H9 (cell line): ENCODE results near the gene NRP2. TPM values are rescaled to one million over a fixed set of nuclear protein-coding genes. Genes with fewer than 3 reads are reported as not detected.

Source experiments
- DNase-seq: peaks from one replicate; pipeline ENCODE4 v3.0.0-alpha.2; 2017
- H2AFZ ChIP-seq: one replicate; pipeline ENCODE4 v1.6.1; 2013; ENCODE audit warnings: mild to moderate bottlenecking, low read length, control low read depth, moderate library complexity
- H2AK5ac ChIP-seq: 2 replicates; pipeline ENCODE4 v1.6.1; 2013; ENCODE audit warnings: low read length, control low read depth, mixed read lengths; ENCODE audit not compliant: insufficient read length
- H2BK120ac ChIP-seq: one replicate; pipeline ENCODE4 v1.6.1; 2013; ENCODE audit warnings: low read depth, mild to moderate bottlenecking, low read length, control low read depth, inconsistent platforms; ENCODE audit not compliant: poor library complexity, severe bottlenecking
- H2BK12ac ChIP-seq: 2 replicates; pipeline ENCODE4 v1.6.1; 2013; ENCODE audit warnings: low read length, control low read depth, mixed read lengths, low read depth; ENCODE audit not compliant: insufficient read length
- H2BK15ac ChIP-seq: 2 replicates; pipeline ENCODE4 v1.6.1; 2013; ENCODE audit warnings: low read depth, low read length, control low read depth
- H2BK20ac ChIP-seq: one replicate; pipeline ENCODE4 v1.6.1; 2013; ENCODE audit warnings: low read depth, mild to moderate bottlenecking, low read length, control low read depth, inconsistent platforms; ENCODE audit not compliant: poor library complexity, severe bottlenecking
- H2BK5ac ChIP-seq: 2 replicates; pipeline ENCODE4 v1.6.1; 2013; ENCODE audit warnings: low read length, control low read depth, mixed read lengths; ENCODE audit not compliant: insufficient read length
- H3K14ac ChIP-seq: 2 replicates; pipeline ENCODE4 v1.6.1; 2013; ENCODE audit warnings: low read length, control low read depth; ENCODE audit not compliant: insufficient read depth
- H3K18ac ChIP-seq: 2 replicates; pipeline ENCODE4 v1.6.1; 2013; ENCODE audit warnings: low read depth, mild to moderate bottlenecking, mixed read lengths, low read length, control low read depth; ENCODE audit not compliant: insufficient read length
- H3K23ac ChIP-seq: 2 replicates; pipeline ENCODE4 v1.6.1; 2013; ENCODE audit warnings: low read length, control low read depth, mixed read lengths, low read depth; ENCODE audit not compliant: insufficient read length
- H3K23me2 ChIP-seq: 2 replicates; pipeline ENCODE4 v1.6.1; 2013; ENCODE audit warnings: low read depth, mild to moderate bottlenecking, mixed read lengths, low read length, control low read depth; ENCODE audit not compliant: insufficient read length, poor library complexity, severe bottlenecking
- H3K27ac ChIP-seq: 2 replicates; pipeline ENCODE4 v1.5.1; 2013; ENCODE audit warnings: low read length, control low read depth, mixed read lengths, low read depth; ENCODE audit not compliant: insufficient read length
- H3K27me3 ChIP-seq: 2 replicates; pipeline ENCODE4 v1.6.1; 2013; ENCODE audit warnings: low read length, control low read depth, inconsistent platforms; ENCODE audit not compliant: insufficient read depth
- H3K4ac ChIP-seq: 2 replicates; pipeline ENCODE4 v1.6.1; 2013; ENCODE audit warnings: low read depth, mild to moderate bottlenecking, control low read depth, inconsistent platforms, low read length, moderate library complexity
- H3K4me1 ChIP-seq: 2 replicates; pipeline ENCODE4 v1.6.1; 2013; ENCODE audit warnings: low read length, control low read depth, inconsistent platforms; ENCODE audit not compliant: insufficient read depth
- H3K4me2 ChIP-seq: 2 replicates; pipeline ENCODE4 v1.6.1; 2013; ENCODE audit warnings: low read length, control low read depth, mixed read lengths; ENCODE audit not compliant: insufficient read length, insufficient read depth
- H3K56ac ChIP-seq: 2 replicates; pipeline ENCODE4 v1.6.1; 2013; ENCODE audit warnings: low read depth, mild to moderate bottlenecking, mixed read lengths, low read length, control low read depth; ENCODE audit not compliant: insufficient read length
- H3K79me1 ChIP-seq: 2 replicates; pipeline ENCODE4 v1.6.1; 2013; ENCODE audit warnings: low read depth, mild to moderate bottlenecking, moderate library complexity, low read length, control low read depth, inconsistent platforms; ENCODE audit not compliant: insufficient read depth, poor library complexity, severe bottlenecking
- H3K79me2 ChIP-seq: 2 replicates; pipeline ENCODE4 v1.6.1; 2013; ENCODE audit warnings: low read length, control low read depth, inconsistent platforms; ENCODE audit not compliant: insufficient read depth
- H3K9ac ChIP-seq: 2 replicates; pipeline ENCODE4 v1.6.1; 2013; ENCODE audit warnings: low read length, control low read depth, mixed read lengths; ENCODE audit not compliant: insufficient read length; ENCODE audit errors: extremely low read depth
- H3K9me3 ChIP-seq: one replicate; pipeline ENCODE4 v1.6.1; 2013; ENCODE audit warnings: low read depth, low read length, inconsistent platforms; ENCODE audit not compliant: control insufficient read depth
- H3T11ph ChIP-seq: one replicate; pipeline ENCODE4 v1.6.1; 2013; ENCODE audit warnings: mild to moderate bottlenecking, low read length, control low read depth, inconsistent platforms
- H4K20me1 ChIP-seq: one replicate; pipeline ENCODE4 v1.6.1; 2013; ENCODE audit not compliant: control insufficient read depth, insufficient read length, insufficient read depth
- H4K5ac ChIP-seq: 2 replicates; pipeline ENCODE4 v1.6.1; 2013; ENCODE audit warnings: low read depth, mild to moderate bottlenecking, mixed read lengths, low read length, control low read depth; ENCODE audit not compliant: insufficient read length
- H4K8ac ChIP-seq: replicated peaks from 2 replicates; pipeline ENCODE4 v1.6.1; 2013; ENCODE audit warnings: low read length, control low read depth, mixed read lengths, low read depth; ENCODE audit not compliant: insufficient read length
- H4K91ac ChIP-seq: 2 replicates; pipeline ENCODE4 v1.6.1; 2013; ENCODE audit warnings: low read depth, mild to moderate bottlenecking, moderate library complexity, mixed read lengths, low read length, control low read depth; ENCODE audit not compliant: insufficient read length
- H3K27ac Mint-ChIP-seq, 3 experiments: 2 replicates in 2 of 3; 3 replicates in 1 of 3; pipeline ENCODE4 v1.8.0; 2020 to 2021; ENCODE audit warnings: mixed read lengths in 3 of 3, mild to moderate bottlenecking in 1 of 3, moderate library complexity in 1 of 3
- H3K27me3 Mint-ChIP-seq: 2 replicates; pipeline ENCODE4 v1.8.0; 2021; ENCODE audit warnings: low read depth, mild to moderate bottlenecking, moderate library complexity, mixed read lengths
- H3K36me3 Mint-ChIP-seq, 3 experiments: 2 replicates in 2 of 3; 3 replicates in 1 of 3; pipeline ENCODE4 v1.8.0; 2020 to 2021; ENCODE audit warnings: low read depth in 3 of 3, mixed read lengths in 3 of 3; ENCODE audit not compliant: insufficient read depth in 1 of 3
- H3K4me1 Mint-ChIP-seq, 2 experiments: 2 replicates each; pipeline ENCODE4 v1.8.0; 2020; ENCODE audit warnings: mixed read lengths in 2 of 2
- H3K4me3 Mint-ChIP-seq, 2 experiments: 2 replicates in 1 of 2; 3 replicates in 1 of 2; pipeline ENCODE4 v1.8.0; 2020 to 2021; ENCODE audit warnings: mild to moderate bottlenecking in 2 of 2, mixed read lengths in 2 of 2, moderate library complexity in 1 of 2
- H3K9me3 Mint-ChIP-seq, 2 experiments: 2 replicates in 1 of 2; 3 replicates in 1 of 2; pipeline ENCODE4 v1.8.0; 2020; ENCODE audit warnings: mild to moderate bottlenecking in 2 of 2, mixed read lengths in 2 of 2, moderate library complexity in 1 of 2
- CTCF ChIP-seq: fragments of 200-600 bp; sonication (generic); conservative IDR thresholded peaks from 3 replicates; pipeline ENCODE4 v1.8.0; 2021; ENCODE audit warnings: antibody characterized with exemption, mild to moderate bottlenecking
- WGBS: extraction: QIAGEN DNeasy Blood & Tissue Kit; methylation state at CpG from one replicate; pipeline ENCODE4 v1.1.7; 2013; ENCODE audit warnings: missing lambda C conversion rate, low lambda C conversion rate, mixed read lengths; ENCODE audit not compliant: insufficient read length; ENCODE audit errors: extremely low coverage; 5-methylcytosine and 5-hydroxymethylcytosine counted together
- total RNA-seq: library from RNA; stranded (reverse); gene quantifications from 2 replicates; pipeline ENCODE4 v1.2.1, GENCODE V29; 2021

Gene NRP2
- total RNA-seq, 1 experiment from 2014 or later = 19.7 TPM

- peak overlapping the region; percentile 74 to 92 for H3K4me3 Mint-ChIP-seq
- Histone ChIP-seq H3K4ac (no peak overlapping the region), H3K14ac (no peak overlapping the region), H3K18ac (no peak overlapping the region), H3K79me1 (no peaks in the 10 kb centered on the region), H3K9ac (peak overlapping the region; percentile 20), H3K9me3 (no peaks in the 10 kb centered on the region), H2BK120ac (no peak overlapping the region), H2AFZ (no peak overlapping the region), H4K20me1 (no peaks in the 10 kb centered on the region), H2BK15ac (no peak overlapping the region), H3K4me2 (peak overlapping the region; percentile 42), H2BK20ac (no peak overlapping the region), H2BK5ac (no peak overlapping the region), H3T11ph (no peak overlapping the region), H3K23me2 (peaks cover 40% of the 10 kb centered on the region), H2BK12ac (no peak overlapping the region), H3K56ac (no peak overlapping the region), H4K91ac (no peak overlapping the region), H4K8ac (no peak overlapping the region), H3K23ac (no peak overlapping the region), H3K79me2 (peaks cover 2% of the 10 kb centered on the region; the same call in 1 of the 2 replicates), H3K27me3 (peaks cover 26% of the 10 kb centered on the region; the same call in 1 of the 2 replicates), H3K27ac (no peak overlapping the region), H3K4me1 (peaks cover 2% of the 10 kb centered on the region; the same call in 1 of the 2 replicates), H2AK5ac (no peak overlapping the region), H4K5ac (no peak overlapping the region)
- peaks cover 67 to 69% of the 10 kb centered on the region in 2 experiments for H3K4me1 Mint-ChIP-seq
- H3K27me3 Mint-ChIP-seq = peaks cover 61% of the 10 kb centered on the region
- DNase-seq = no peak
- H3K9me3 Mint-ChIP-seq = no peaks in the 10 kb centered on the region; a peak in 1 of 5 replicates
- no peak for TF ChIP-seq CTCF
- no CpG with 5 or more reads among the region's 10 CpGs for WGBS
- H3K27ac Mint-ChIP-seq = no peak overlapping the region
- peaks cover 0 to 5% (median 0%) of the 10 kb centered on the region in 3 experiments; a peak in 1 of 7 replicates for H3K36me3 Mint-ChIP-seq
These were observed 735 bp downstream of the NRP2 start for GRCh38 chr2:205682971-205683501.
